22Rv1 (cell line): Measurements from ENCODE around the gene DMD.

Experiments
- CTCF ChIP-seq: fragments of 450-650 bp; IDR thresholded peaks from 2 replicates; pipeline ENCODE4 v1.5.1; 2017; ENCODE audit warnings: mild to moderate bottlenecking
- ZFX ChIP-seq: fragments of 450-650 bp; IDR thresholded peaks from 2 replicates; pipeline ENCODE4 v1.6.1; 2017; ENCODE audit warnings: antibody characterized with exemption, borderline replicate concordance

- TF ChIP-seq CTCF: no peak
- no peak for TF ChIP-seq ZFX
Observed at GRCh38 chrX:31808357-31808756, 1403.0 kb downstream of the DMD start.
